GM10248 (cell line): ENCODE data around the gene AGPAT3.

Experiments used
- CTCF ChIA-PET: fragments of 300-600 bp; sonication (Branson Sonifier 250); formaldehyde crosslinking; extraction: SDS; loops from one replicate; lab custom pipeline; 2021; ENCODE audit warnings: antibody characterized with exemption; lab: Yijun Ruan, JAX
- POLR2A ChIA-PET: fragments of 350-650 bp; sonication (Branson Sonifier 250); formaldehyde crosslinking; extraction: SDS; loops from one replicate; lab custom pipeline; 2020; ENCODE audit warnings: antibody characterized with exemption; lab: Yijun Ruan, JAX
- DNase-seq: peaks from one replicate; pipeline ENCODE4 v3.0.0; 2012; ENCODE audit errors: extremely low spot score
- CTCF ChIP-seq: IDR thresholded peaks from 2 replicates; pipeline ENCODE4 v1.5.1; 2012; ENCODE audit warnings: mild to moderate bottlenecking, low read depth; ENCODE audit errors: extremely low read depth, missing control alignments, control extremely low read depth

AGPAT3 gene

GRCh38 chr21:44027607-44028286 lies 162.7 kb downstream of the AGPAT3 start:
- CTCF ChIA-PET, result interaction anchor here (2.0 kb wide), 1 partner anchor 7 kb away, joined by 6 read pairs; no protein-coding TSS in a partner anchor
- POLR2A ChIA-PET, result no interaction called here
- no peak for DNase-seq
- TF ChIP-seq CTCF, result no peak

- ChIA-PET CTCF (interaction anchor here (2.0 kb wide), 1 partner anchor 8 kb away, joined by 6 read pairs; no protein-coding TSS in a partner anchor), POLR2A (no interaction called here)
These were observed 163.2 kb downstream of the AGPAT3 start for GRCh38 chr21:44028287-44028659.

GRCh38 chr21:44029460-44030087 lies 164.6 kb downstream of the AGPAT3 start:
- ChIA-PET CTCF (interaction anchor here (2.0 kb wide), 1 partner anchor 9 kb away, joined by 6 read pairs; no protein-coding TSS in a partner anchor), POLR2A (no interaction called here)
- DNase-seq, result no peak
- no peak for TF ChIP-seq CTCF

More at GRCh38 chr21:44028287-44028659, 163.2 kb downstream of the AGPAT3 start:
- DNase-seq, result no peak
- no peak for TF ChIP-seq CTCF

GRCh38 chr21:44035244-44035643 lies 170.2 kb downstream of the AGPAT3 start:
- POLR2A ChIA-PET, result no interaction called here
- TF ChIP-seq CTCF, result no peak
- CTCF ChIA-PET, result interaction anchor here (1.0 kb wide), 1 partner anchor 11 kb away, joined by 3 read pairs; no protein-coding TSS in a partner anchor

More at GRCh38 chr21:44035244-44035643, 170.2 kb downstream of the AGPAT3 start:
- no peak for DNase-seq
